GM23338 (cell line): ENCODE data around the gene RPL41. TPM values are rescaled to one million over a fixed set of nuclear protein-coding genes. Genes with fewer than 3 reads are reported as not detected.

ENCODE experiments used
- ATAC-seq: fragments of 200-7000 bp; cut with Tn5 transposase; 3 replicates; pipeline ENCODE4 v1.9.1; 2020
- DNase-seq: peaks from one replicate; pipeline ENCODE4 v3.0.0-alpha.2; 2015; ENCODE audit warnings: low spot score
- H2AFZ ChIP-seq: fragments of 200-600 bp; sonication (generic); 2 replicates; pipeline ENCODE4 v1.8.0; 2016; ENCODE audit warnings: antibody characterized with exemption, mild to moderate bottlenecking, moderate library complexity
- H3F3A ChIP-seq: fragments of 200-600 bp; sonication (generic); replicated peaks from 2 replicates; pipeline ENCODE4 v1.8.0; 2017; ENCODE audit warnings: antibody characterized with exemption, mixed run types, low read depth
- H3K27ac ChIP-seq: fragments of 200-600 bp; sonication (generic); 2 replicates; pipeline ENCODE4 v1.6.1; 2016; ENCODE audit warnings: low read depth
- H3K27me3 ChIP-seq: fragments of 200-600 bp; sonication (generic); 2 replicates; pipeline ENCODE4 v1.8.0; 2016; ENCODE audit warnings: mild to moderate bottlenecking, mixed run types, moderate library complexity; ENCODE audit not compliant: insufficient read depth
- H3K36me3 ChIP-seq: fragments of 200-600 bp; sonication (generic); 2 replicates; pipeline ENCODE4 v1.8.0; 2016; ENCODE audit warnings: mild to moderate bottlenecking; ENCODE audit not compliant: insufficient read depth
- H3K4me1 ChIP-seq: fragments of 200-600 bp; sonication (generic); 2 replicates; pipeline ENCODE4 v1.8.0; 2016; ENCODE audit warnings: mild to moderate bottlenecking, moderate library complexity; ENCODE audit not compliant: insufficient read depth
- H3K4me2 ChIP-seq: fragments of 200-600 bp; sonication (generic); 2 replicates; pipeline ENCODE4 v1.7.1; 2017; ENCODE audit warnings: mixed run types
- H3K4me3 ChIP-seq: fragments of 200-600 bp; sonication (generic); 2 replicates; pipeline ENCODE4 v1.6.1; 2016; ENCODE audit warnings: mixed run types
- H3K79me2 ChIP-seq: fragments of 200-600 bp; sonication (generic); replicated peaks from 2 replicates; pipeline ENCODE4 v1.8.0; 2017; ENCODE audit warnings: mild to moderate bottlenecking; ENCODE audit not compliant: insufficient read depth
- H3K9me2 ChIP-seq: fragments of 200-600 bp; sonication (generic); 2 replicates; pipeline ENCODE4 v1.8.0; 2017; ENCODE audit not compliant: insufficient read depth
- H4K20me1 ChIP-seq: fragments of 200-600 bp; sonication (generic); replicated peaks from 2 replicates; pipeline ENCODE4 v1.8.0; 2017; ENCODE audit warnings: mild to moderate bottlenecking; ENCODE audit not compliant: insufficient read depth
- H3K27ac Mint-ChIP-seq: 2 replicates; pipeline ENCODE4 v1.8.0; 2020; ENCODE audit warnings: inconsistent platforms, mild to moderate bottlenecking, moderate library complexity, mixed read lengths
- H3K27me3 Mint-ChIP-seq: 3 replicates; pipeline ENCODE4 v1.8.0; 2022; ENCODE audit warnings: low read depth, mild to moderate bottlenecking, moderate library complexity, mixed read lengths, inconsistent platforms; ENCODE audit not compliant: insufficient read depth, poor library complexity
- H3K36me3 Mint-ChIP-seq: 3 replicates; pipeline ENCODE4 v1.8.0; 2021; ENCODE audit warnings: low read depth, mild to moderate bottlenecking, inconsistent platforms, moderate library complexity, mixed read lengths
- H3K4me1 Mint-ChIP-seq: 3 replicates; pipeline ENCODE4 v1.8.0; 2020; ENCODE audit warnings: mild to moderate bottlenecking, inconsistent platforms, mixed read lengths
- H3K4me3 Mint-ChIP-seq: 3 replicates; pipeline ENCODE4 v1.8.0; 2021; ENCODE audit warnings: moderate library complexity, mild to moderate bottlenecking, inconsistent platforms, mixed read lengths
- H3K9me3 Mint-ChIP-seq: 3 replicates; pipeline ENCODE4 v1.8.0; 2020; ENCODE audit warnings: moderate library complexity, mild to moderate bottlenecking, inconsistent platforms, mixed read lengths
- CREB1 ChIP-seq: fragments of 250-450 bp; sonication (Bioruptor Pico); IDR thresholded peaks from 2 replicates; pipeline ENCODE4 v1.5.0; 2020; ENCODE audit warnings: low read depth, mild to moderate bottlenecking, moderate library complexity
- CTCF ChIP-seq, 2 experiments: fragments of 200-600 bp in 1 of 2; sonication (generic) in 1 of 2; conservative IDR thresholded peaks; 2 replicates each; pipeline versions ENCODE4 v1.5.1 to v1.6.1; 2016 to 2017; ENCODE audit warnings: antibody characterized with exemption in 2 of 2, low read depth in 2 of 2, mild to moderate bottlenecking in 2 of 2, moderate library complexity in 1 of 2
- ETS1 ChIP-seq: IDR thresholded peaks from 2 replicates; pipeline ENCODE4 v1.6.1; 2016; ENCODE audit warnings: antibody characterized with exemption
- EZH2phosphoT487 ChIP-seq: fragments of 200-600 bp; sonication (generic); IDR thresholded peaks from one replicate; pipeline ENCODE4 v1.8.1; 2018; ENCODE audit warnings: antibody characterized with exemption; ENCODE audit not compliant: unreplicated experiment
- JUNB ChIP-seq: IDR thresholded peaks from one replicate; pipeline ENCODE4 v1.6.1; 2016; ENCODE audit warnings: antibody characterized with exemption; ENCODE audit not compliant: unreplicated experiment
- NANOG ChIP-seq: IDR thresholded peaks from 2 replicates; pipeline ENCODE4 v1.6.1; 2016; ENCODE audit warnings: antibody characterized with exemption, borderline replicate concordance
- POLR2AphosphoS5 ChIP-seq: IDR thresholded peaks from 2 replicates; pipeline ENCODE4 v1.6.1; 2016; ENCODE audit warnings: antibody characterized with exemption, low read depth
- REST ChIP-seq: IDR thresholded peaks from one replicate; pipeline ENCODE4 v1.6.1; 2018; ENCODE audit warnings: antibody characterized with exemption; ENCODE audit not compliant: unreplicated experiment
- STAT1 ChIP-seq: IDR thresholded peaks from one replicate; pipeline ENCODE4 v1.6.1; 2016; ENCODE audit warnings: antibody characterized with exemption; ENCODE audit not compliant: unreplicated experiment
- ZNF331 ChIP-seq: fragments of 250-450 bp; sonication (Bioruptor Pico); IDR thresholded peaks from 2 replicates; pipeline ENCODE4 v1.5.0; 2020; ENCODE audit warnings: low read depth, mild to moderate bottlenecking, moderate library complexity
- ZNF462 ChIP-seq: fragments of 250-450 bp; sonication (Bioruptor Pico); IDR thresholded peaks from 2 replicates; pipeline ENCODE4 v1.5.0; 2020; ENCODE audit warnings: mild to moderate bottlenecking, moderate library complexity
- polyA plus RNA-seq: library from polyadenylated mRNA; unstranded; fragments of >200 nt; fragmentation: Nextera tagmentation; extraction: Ambion mirVana; gene quantifications from 2 replicates; pipeline ENCODE4 v1.2.1, GENCODE V29; 2016
- total RNA-seq: library from RNA; depleted of rRNA; stranded (reverse); fragments of >200 nt; shearing (Covaris generic); gene quantifications from 2 replicates; pipeline ENCODE4 v1.2.3, GENCODE V29; 2014

RPL41 gene
- total and polyA plus RNA-seq, 2 experiments from 2014 or later: 2,039 to 3,875 TPM

GRCh38 chr12:56103066-56103711 is 13.2 kb upstream of the RPL41 start (continued):
- TF ChIP-seq ZNF462 (CRISPR knock-in tag) (no peak), ZNF331 (no peak), POLR2AphosphoS5 (no peak), CREB1 (no peak), JUNB (no peak)

GRCh38 chr12:56103823-56104108 is 12.7 kb upstream of the RPL41 start:
- peaks cover 13% of the 10 kb centered on the region for H3K27me3 Mint-ChIP-seq
- Histone ChIP-seq H3K4me3 (peak overlapping the region; percentile 99), H2AFZ (no peak overlapping the region), H4K20me1 (peaks cover 17% of the 10 kb centered on the region), H3K36me3 (peaks cover 42% of the 10 kb centered on the region), H3K4me2 (peak overlapping the region; percentile 85), H3K27ac (peak overlapping the region; percentile 88), H3K79me2 (peaks cover 36% of the 10 kb centered on the region), H3K4me1 (peaks cover 22% of the 10 kb centered on the region), H3K27me3 (no peaks in the 10 kb centered on the region), H3K9me2 (no peaks in the 10 kb centered on the region), H3F3A (peaks cover 48% of the 10 kb centered on the region)
- peaks cover 21% of the 10 kb centered on the region for H3K4me1 Mint-ChIP-seq
- H3K9me3 Mint-ChIP-seq: no peaks in the 10 kb centered on the region
- peak overlapping the region; percentile 96 for H3K4me3 Mint-ChIP-seq
- H3K36me3 Mint-ChIP-seq: peaks cover 77% of the 10 kb centered on the region
- peak overlapping the region; percentile 97 for H3K27ac Mint-ChIP-seq
- DNase-seq (no peak), ATAC-seq (no peak)
- TF ChIP-seq STAT1: no peak
- TF ChIP-seq POLR2AphosphoS5: no peak
- no peak for TF ChIP-seq EZH2phosphoT487
- TF ChIP-seq JUNB: no peak
- TF ChIP-seq NANOG: no peak
- no peak for TF ChIP-seq CREB1
- no peak for TF ChIP-seq CTCF (conservative IDR thresholded peaks at IDR 0.05; ENCODE audit: low read depth in 2 of 2)
- TF ChIP-seq ETS1: no peak
- no peak for TF ChIP-seq REST
